ENCODE data around the gene MYL10. TPM values are rescaled to one million over a fixed set of nuclear protein-coding genes. Genes with fewer than 3 reads are reported as not detected.

Gene MYL10
- polyA plus RNA-seq, 4 donors = not detected

DNA sequence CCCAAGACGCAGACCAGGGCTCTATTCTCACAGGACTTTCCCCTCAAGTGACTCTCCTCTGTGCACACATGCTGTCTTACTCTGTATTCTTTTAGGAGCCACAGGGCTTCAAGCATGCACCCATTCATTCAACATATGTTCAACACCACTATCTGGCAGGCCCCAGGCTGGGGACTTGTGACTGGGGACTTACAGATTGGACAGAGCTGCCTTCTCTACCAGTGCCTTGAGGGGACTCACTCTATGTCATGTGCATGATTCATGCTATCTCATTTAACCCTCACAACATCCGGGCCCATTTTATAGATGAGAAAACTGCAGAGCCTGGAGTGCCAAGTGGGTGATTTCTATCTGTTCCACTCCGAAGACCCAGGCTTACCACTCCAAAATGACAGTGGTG lies 34.3 kb downstream of the MYL10 start:
- H3K27ac ChIP-seq (ENCODE audit: low read depth in 1 of 3, low read length in 2 of 3) = no peak overlapping the region
- no peaks in the 10 kb centered on the region for H3K27me3 ChIP-seq (ENCODE audit: control insufficient read depth in 3 of 3, insufficient read depth in 3 of 3, low read length in 3 of 3)
- H3K4me1 ChIP-seq (ENCODE audit: control insufficient read depth in 3 of 3, insufficient read depth in 2 of 3, low read depth in 1 of 3, low read length in 2 of 3) = peaks cover 0 to 14% (median 0%) of the 10 kb centered on the region in 3 donors
- 87 to 90% (median 88%) methylated on average over 3 of the region's 3 CpGs for WGBS, 3 donors
- DNase-seq (no peak), FAIRE-seq (no peak)
- no peaks in the 10 kb centered on the region for H3K36me3 ChIP-seq (ENCODE audit: control insufficient read depth in 3 of 3, insufficient read depth in 2 of 3, low read depth in 1 of 3, low read length in 3 of 3)
- H3K4me3 ChIP-seq (ENCODE audit: low read depth in 1 of 3, low read length in 3 of 3) = no peak overlapping the region
- peaks cover 0 to 3% of the 10 kb centered on the region in 2 donors for H3K9me3 ChIP-seq (ENCODE audit: control insufficient read depth in 2 of 2, insufficient read depth in 1 of 2, low read depth in 1 of 2, low read length in 1 of 2)

DNA sequence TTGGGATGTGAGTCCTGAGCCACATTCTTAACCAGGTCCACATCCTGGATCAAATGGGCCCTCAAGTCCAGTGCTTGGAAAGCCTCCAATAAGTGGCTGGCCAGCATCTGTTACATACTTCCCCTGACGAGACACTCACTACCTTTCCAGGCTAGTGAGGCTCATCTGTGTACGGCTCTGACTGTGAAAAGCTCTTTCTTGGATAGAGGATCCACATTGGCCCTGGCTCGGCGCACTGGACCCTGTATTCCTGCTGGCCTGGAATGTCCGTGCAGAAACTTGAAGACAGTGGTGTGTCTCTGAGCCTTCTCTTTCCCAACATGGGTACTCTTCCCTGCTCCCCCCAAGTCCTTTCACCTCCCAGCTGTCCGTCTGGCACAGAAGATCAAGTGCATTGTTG lies 35.5 kb downstream of the MYL10 start:
- Histone ChIP-seq H3K27me3 (ENCODE audit: control insufficient read depth in 3 of 3, insufficient read depth in 3 of 3, low read length in 3 of 3) (no peaks in the 10 kb centered on the region), H3K4me3 (ENCODE audit: low read depth in 1 of 3, low read length in 3 of 3) (no peak overlapping the region), H3K27ac (ENCODE audit: low read depth in 1 of 3, low read length in 2 of 3) (no peak overlapping the region), H3K4me1 (ENCODE audit: control insufficient read depth in 3 of 3, insufficient read depth in 2 of 3, low read depth in 1 of 3, low read length in 2 of 3) (peaks cover 0 to 8% (median 0%) of the 10 kb centered on the region in 3 donors), H3K36me3 (ENCODE audit: control insufficient read depth in 3 of 3, insufficient read depth in 2 of 3, low read depth in 1 of 3, low read length in 3 of 3) (no peaks in the 10 kb centered on the region), H3K9me3 (ENCODE audit: control insufficient read depth in 2 of 2, insufficient read depth in 1 of 2, low read depth in 1 of 2, low read length in 1 of 2) (peaks cover 0 to 3% of the 10 kb centered on the region in 2 donors)
- DNase-seq (no peak), FAIRE-seq (no peak)
- 85 to 92% (median 90%) methylated on average over 6 of the region's 6 CpGs for WGBS, 3 donors

DNA sequence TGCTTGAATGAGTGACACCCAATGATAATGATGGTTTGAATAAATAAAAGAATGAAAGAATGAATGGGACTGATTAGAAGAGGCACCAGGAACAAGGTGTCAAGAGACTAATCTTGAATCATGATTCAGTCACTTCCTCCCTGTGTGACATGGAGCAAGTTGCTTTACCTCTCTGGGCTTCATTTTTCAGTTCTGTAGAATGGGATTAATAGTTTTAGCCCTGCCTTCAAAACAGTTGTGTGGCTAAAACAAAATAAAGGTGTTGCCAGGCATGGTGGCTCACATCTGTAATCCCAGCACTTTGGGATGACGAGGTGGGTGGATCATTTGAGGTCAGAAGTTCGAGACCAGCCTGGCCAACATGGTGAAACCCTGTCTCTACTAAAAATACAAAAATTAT lies 37.6 kb downstream of the MYL10 start:
- DNase-seq = no peak
- peaks cover 0 to 7% of the 10 kb centered on the region in 2 donors for H3K9me3 ChIP-seq (ENCODE audit: control insufficient read depth in 2 of 2, insufficient read depth in 1 of 2, low read depth in 1 of 2, low read length in 1 of 2)
- H3K27me3 ChIP-seq (ENCODE audit: control insufficient read depth in 3 of 3, insufficient read depth in 3 of 3, low read length in 3 of 3) = no peaks in the 10 kb centered on the region
- no peak overlapping the region for H3K27ac ChIP-seq (ENCODE audit: low read depth in 1 of 3, low read length in 2 of 3)
- H3K4me1 ChIP-seq (ENCODE audit: control insufficient read depth in 3 of 3, insufficient read depth in 2 of 3, low read depth in 1 of 3, low read length in 2 of 3) = peaks cover 0 to 8% (median 0%) of the 10 kb centered on the region in 3 donors
- FAIRE-seq = no peak
- no peak overlapping the region for H3K4me3 ChIP-seq (ENCODE audit: low read depth in 1 of 3, low read length in 3 of 3)
- H3K36me3 ChIP-seq (ENCODE audit: control insufficient read depth in 3 of 3, insufficient read depth in 2 of 3, low read depth in 1 of 3, low read length in 3 of 3) = no peaks in the 10 kb centered on the region
- 58 to 97% (median 87%) methylated on average over 2 of the region's 2 CpGs for WGBS, 3 donors

DNA sequence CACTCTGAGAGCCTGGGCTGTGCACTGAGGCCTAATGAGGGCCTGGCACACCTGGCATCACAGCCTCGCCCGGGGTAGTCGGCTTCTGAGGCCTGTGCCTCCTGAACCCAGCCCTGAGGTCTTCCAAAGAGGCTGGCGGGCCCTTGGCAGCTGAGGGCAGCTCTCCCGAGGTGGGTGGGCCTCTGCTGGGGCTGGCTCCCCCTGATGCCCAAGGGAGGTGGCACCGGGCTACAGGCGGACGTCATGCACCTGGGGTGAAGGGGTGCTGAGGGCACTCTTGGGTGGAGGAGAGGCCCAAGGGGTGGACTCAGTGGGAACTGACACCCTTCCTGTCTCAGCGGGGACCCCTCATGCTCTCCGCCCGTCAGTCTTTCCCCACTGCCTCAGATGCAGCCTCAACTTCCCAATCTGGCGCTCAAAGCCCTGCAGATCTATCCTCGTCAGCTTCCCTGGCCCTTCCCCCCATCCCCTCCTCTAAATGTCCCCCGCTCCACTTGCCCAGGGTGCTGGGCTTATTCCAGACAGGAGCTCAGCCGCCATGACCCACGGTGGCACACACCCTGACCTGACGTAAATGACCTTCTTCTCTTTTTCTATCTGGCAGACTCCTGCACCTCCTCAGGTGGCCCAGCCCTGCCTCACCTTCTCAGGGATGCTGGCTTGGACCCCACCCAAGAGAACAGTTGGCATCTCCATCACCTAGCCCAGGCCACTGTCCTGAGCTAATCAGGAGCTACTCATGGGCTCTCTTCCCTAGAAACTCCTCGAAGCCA lies 38.2 kb downstream of the MYL10 start:
- WGBS, 3 donors = 84 to 87% (median 85%) methylated on average over 18 of the region's 18 CpGs

DNA sequence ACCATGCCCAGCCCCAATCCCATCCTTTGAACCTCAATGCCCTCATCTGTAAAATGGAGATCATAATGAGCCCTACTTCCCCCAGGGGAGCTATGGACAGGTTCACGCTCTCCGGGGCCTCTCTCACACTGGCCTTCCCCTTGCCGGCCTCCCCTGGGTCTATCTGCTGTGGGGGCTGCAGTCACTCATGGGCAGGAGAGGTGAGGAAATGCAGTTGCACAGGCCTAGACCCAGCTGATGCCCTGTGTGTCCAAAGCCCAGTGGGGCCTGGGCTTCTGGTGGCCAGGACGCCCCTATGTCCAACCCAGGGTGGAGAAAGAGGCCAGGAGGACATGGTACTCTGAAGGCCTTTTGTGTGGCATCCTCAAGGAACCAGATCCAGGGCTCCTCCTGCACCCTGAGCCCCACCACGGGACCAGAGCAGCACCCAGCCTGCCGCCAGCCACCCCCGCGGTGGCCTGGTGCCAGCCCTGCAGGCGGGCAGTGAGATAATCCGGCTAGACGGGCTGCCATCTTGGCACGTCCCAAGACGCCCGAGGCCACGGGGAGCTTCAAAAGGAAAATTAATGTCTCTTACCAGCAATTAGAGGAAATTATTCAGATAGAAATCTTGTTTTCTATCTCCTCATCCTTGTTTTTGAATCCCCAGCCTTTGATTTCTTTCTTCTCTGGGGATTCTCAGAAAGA lies 39.0 kb downstream of the MYL10 start:
- Histone ChIP-seq H3K36me3 (ENCODE audit: control insufficient read depth in 3 of 3, insufficient read depth in 2 of 3, low read depth in 1 of 3, low read length in 3 of 3) (no peaks in the 10 kb centered on the region), H3K4me3 (ENCODE audit: low read depth in 1 of 3, low read length in 3 of 3) (no peak overlapping the region), H3K4me1 (ENCODE audit: control insufficient read depth in 3 of 3, insufficient read depth in 2 of 3, low read depth in 1 of 3, low read length in 2 of 3) (peaks cover 0 to 22% (median 0%) of the 10 kb centered on the region in 3 donors), H3K27me3 (ENCODE audit: control insufficient read depth in 3 of 3, insufficient read depth in 3 of 3, low read length in 3 of 3) (no peaks in the 10 kb centered on the region), H3K27ac (ENCODE audit: low read depth in 1 of 3, low read length in 2 of 3) (no peak overlapping the region), H3K9me3 (ENCODE audit: control insufficient read depth in 2 of 2, insufficient read depth in 1 of 2, low read depth in 1 of 2, low read length in 1 of 2) (peaks cover 0 to 4% of the 10 kb centered on the region in 2 donors)
- no peak for DNase-seq
- WGBS, 3 donors = 73 to 77% (median 76%) methylated on average over 15 of the region's 15 CpGs
- no peak for FAIRE-seq

More for the DNA sequence above, 38.2 kb downstream of the MYL10 start:
- peaks cover 0 to 15% (median 0%) of the 10 kb centered on the region in 3 donors for H3K4me1 ChIP-seq (ENCODE audit: control insufficient read depth in 3 of 3, insufficient read depth in 2 of 3, low read depth in 1 of 3, low read length in 2 of 3)
- no peaks in the 10 kb centered on the region for H3K27me3 ChIP-seq (ENCODE audit: control insufficient read depth in 3 of 3, insufficient read depth in 3 of 3, low read length in 3 of 3)
- FAIRE-seq (no peak), DNase-seq (no peak)
- H3K36me3 ChIP-seq (ENCODE audit: control insufficient read depth in 3 of 3, insufficient read depth in 2 of 3, low read depth in 1 of 3, low read length in 3 of 3) = no peaks in the 10 kb centered on the region
- no peak overlapping the region for H3K4me3 ChIP-seq (ENCODE audit: low read depth in 1 of 3, low read length in 3 of 3)
- no peak overlapping the region for H3K27ac ChIP-seq (ENCODE audit: low read depth in 1 of 3, low read length in 2 of 3)
- peaks cover 0 to 4% of the 10 kb centered on the region in 2 donors for H3K9me3 ChIP-seq (ENCODE audit: control insufficient read depth in 2 of 2, insufficient read depth in 1 of 2, low read depth in 1 of 2, low read length in 1 of 2)

DNA sequence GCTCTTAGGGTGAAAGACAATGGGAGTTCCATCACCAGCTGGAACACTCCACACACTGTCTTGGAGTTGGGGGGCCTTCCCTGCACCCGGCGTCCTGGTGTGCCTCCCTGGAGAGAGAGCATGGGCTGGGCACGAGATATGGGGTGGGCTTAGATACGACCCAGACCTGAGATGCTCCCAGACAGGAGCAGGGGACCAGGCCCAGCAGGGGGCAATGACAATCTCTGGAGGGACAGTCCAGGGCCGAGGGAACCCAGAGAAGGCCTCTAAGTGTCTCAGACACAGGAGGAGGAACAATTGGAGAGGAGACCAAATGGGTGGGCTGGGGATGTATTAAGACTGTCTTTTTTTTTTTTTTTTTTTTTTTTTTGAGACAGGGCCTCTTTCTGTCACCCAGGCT lies 40.0 kb downstream of the MYL10 start:
- no peak overlapping the region for H3K27ac ChIP-seq (ENCODE audit: low read depth in 1 of 3, low read length in 2 of 3)
- peaks cover 0 to 6% of the 10 kb centered on the region in 2 donors for H3K9me3 ChIP-seq (ENCODE audit: control insufficient read depth in 2 of 2, insufficient read depth in 1 of 2, low read depth in 1 of 2, low read length in 1 of 2)
- FAIRE-seq = no peak
- H3K4me1 ChIP-seq (ENCODE audit: control insufficient read depth in 3 of 3, insufficient read depth in 2 of 3, low read depth in 1 of 3, low read length in 2 of 3) = peaks cover 0 to 32% (median 0%) of the 10 kb centered on the region in 3 donors
- H3K36me3 ChIP-seq (ENCODE audit: control insufficient read depth in 3 of 3, insufficient read depth in 2 of 3, low read depth in 1 of 3, low read length in 3 of 3) = no peaks in the 10 kb centered on the region
- no peak overlapping the region for H3K4me3 ChIP-seq (ENCODE audit: low read depth in 1 of 3, low read length in 3 of 3)
- H3K27me3 ChIP-seq (ENCODE audit: control insufficient read depth in 3 of 3, insufficient read depth in 3 of 3, low read length in 3 of 3) = no peaks in the 10 kb centered on the region
- 81 to 92% (median 82%) methylated on average over 5 of the region's 5 CpGs for WGBS, 3 donors
- DNase-seq = no peak

DNA sequence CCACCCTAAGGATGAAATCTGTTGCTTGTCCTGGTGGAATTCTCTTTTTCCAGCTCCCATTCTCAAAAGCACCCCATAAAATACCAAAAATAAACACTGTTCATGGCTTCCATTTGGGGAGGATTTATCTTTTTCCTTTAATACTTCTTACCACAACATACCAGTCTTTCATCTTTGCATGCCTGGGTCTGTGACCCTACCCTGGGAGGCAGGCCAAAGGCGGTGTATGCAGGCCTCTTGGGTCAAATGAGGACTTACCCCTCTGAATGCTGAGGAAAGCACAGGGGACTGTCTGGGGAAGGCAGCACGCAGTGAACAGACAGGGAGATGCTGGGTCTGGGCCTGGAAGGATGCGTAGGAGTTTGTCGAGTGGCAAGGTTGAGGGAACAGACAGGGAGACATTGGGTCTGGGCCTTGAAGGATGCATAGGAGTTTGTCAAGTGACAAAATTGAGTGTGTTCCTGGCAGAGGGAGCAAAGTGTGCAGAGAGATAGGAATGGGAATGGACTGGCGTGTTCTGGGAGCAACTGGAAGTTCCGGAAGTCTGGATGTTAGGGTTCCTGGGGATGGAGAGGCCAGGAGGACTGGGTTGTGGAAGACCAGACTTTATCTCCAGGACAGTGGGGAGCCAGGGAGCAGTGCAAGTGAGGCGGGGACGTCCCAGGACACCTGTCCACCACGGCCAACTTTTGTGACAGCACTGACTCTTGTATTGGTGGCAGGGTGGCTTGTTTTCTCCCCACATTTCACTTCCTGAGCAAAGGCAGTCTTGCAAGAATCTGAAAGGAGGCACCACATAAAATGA lies 40.8 kb downstream of the MYL10 start:
- WGBS, 3 donors = 77 to 89% (median 84%) methylated on average over 9 of the region's 9 CpGs
- Histone ChIP-seq H3K4me1 (ENCODE audit: control insufficient read depth in 3 of 3, insufficient read depth in 2 of 3, low read depth in 1 of 3, low read length in 2 of 3) (peaks cover 0 to 32% (median 0%) of the 10 kb centered on the region in 3 donors), H3K27ac (ENCODE audit: low read depth in 1 of 3, low read length in 2 of 3) (no peak overlapping the region), H3K36me3 (ENCODE audit: control insufficient read depth in 3 of 3, insufficient read depth in 2 of 3, low read depth in 1 of 3, low read length in 3 of 3) (no peaks in the 10 kb centered on the region), H3K27me3 (ENCODE audit: control insufficient read depth in 3 of 3, insufficient read depth in 3 of 3, low read length in 3 of 3) (peaks cover 0 to 2% (median 0%) of the 10 kb centered on the region in 3 donors), H3K9me3 (ENCODE audit: control insufficient read depth in 2 of 2, insufficient read depth in 1 of 2, low read depth in 1 of 2, low read length in 1 of 2) (peaks cover 0 to 14% of the 10 kb centered on the region in 2 donors), H3K4me3 (ENCODE audit: low read depth in 1 of 3, low read length in 3 of 3) (no peak overlapping the region)
- FAIRE-seq = no peak
- no peak for DNase-seq
